Measurements from ENCODE around the gene MEGF6. TPM values are rescaled to one million over a fixed set of nuclear protein-coding genes. Genes with fewer than 3 reads are reported as not detected.

The MEGF6 gene
- total RNA-seq, 1 donor from 2014 or later, result 10.9 TPM

- Mint-ChIP-seq H3K4me3 (no peak overlapping the region), H3K4me1 (no peaks in the 10 kb centered on the region), H3K36me3 (ENCODE audit: low read depth) (no peaks in the 10 kb centered on the region), H3K27ac (no peak overlapping the region), H3K27me3 (no peaks in the 10 kb centered on the region), H3K9me3 (no peaks in the 10 kb centered on the region)
- ChIA-PET POLR2A (no interaction called here), CTCF (no interaction called here)
- ATAC-seq (ENCODE audit: low read depth) (no peak), DNase-seq (no peak)
- intact Hi-C loops (cut with micrococcal nuclease), result no loop called here
- no peak for TF ChIP-seq CTCF (IDR thresholded peaks at IDR 0.05)
Observed at GRCh38 chr1:3498986-3499385, 112.3 kb downstream of the MEGF6 start.

GRCh38 chr1:3498246-3498930, 112.9 kb downstream of the MEGF6 start:
- TF ChIP-seq CTCF (IDR thresholded peaks at IDR 0.05), result no peak
- ATAC-seq (ENCODE audit: low read depth), result no peak
- CTCF ChIA-PET, result no interaction called here
- no peak for DNase-seq
- no peaks in the 10 kb centered on the region for H3K9me3 Mint-ChIP-seq
- H3K36me3 Mint-ChIP-seq (ENCODE audit: low read depth), result no peaks in the 10 kb centered on the region
- intact Hi-C loops (cut with micrococcal nuclease), result no loop called here
- H3K27ac Mint-ChIP-seq, result no peak overlapping the region
- no peaks in the 10 kb centered on the region for H3K27me3 Mint-ChIP-seq
- H3K4me1 Mint-ChIP-seq, result no peaks in the 10 kb centered on the region
- POLR2A ChIA-PET, result no interaction called here
- H3K4me3 Mint-ChIP-seq, result no peak overlapping the region

- no peaks in the 10 kb centered on the region for H3K9me3 Mint-ChIP-seq
- POLR2A ChIA-PET, result no interaction called here
- DNase-seq (no peak), ATAC-seq (ENCODE audit: low read depth) (no peak)
- H3K27ac Mint-ChIP-seq, result no peak overlapping the region
- H3K4me1 Mint-ChIP-seq, result no peaks in the 10 kb centered on the region
- intact Hi-C loops (cut with micrococcal nuclease), result no loop called here
- no peaks in the 10 kb centered on the region for H3K27me3 Mint-ChIP-seq
- CTCF ChIA-PET, result no interaction called here
- H3K36me3 Mint-ChIP-seq (ENCODE audit: low read depth), result no peaks in the 10 kb centered on the region
- TF ChIP-seq CTCF (IDR thresholded peaks at IDR 0.05), result no peak
- H3K4me3 Mint-ChIP-seq, result no peak overlapping the region
Observed at GRCh38 chr1:3497521-3497920, 113.8 kb downstream of the MEGF6 start.

- Mint-ChIP-seq H3K27ac (no peak overlapping the region), H3K4me3 (no peak overlapping the region), H3K36me3 (ENCODE audit: low read depth) (no peaks in the 10 kb centered on the region), H3K4me1 (no peaks in the 10 kb centered on the region), H3K27me3 (no peaks in the 10 kb centered on the region), H3K9me3 (no peaks in the 10 kb centered on the region)
- no peak for ATAC-seq (ENCODE audit: low read depth)
- ChIA-PET CTCF (no interaction called here), POLR2A (no interaction called here)
- intact Hi-C loops (cut with micrococcal nuclease), result no loop called here
- DNase-seq, result no peak
- no peak for TF ChIP-seq CTCF (IDR thresholded peaks at IDR 0.05)
Observed at GRCh38 chr1:3496916-3497315, 114.4 kb downstream of the MEGF6 start.

- Mint-ChIP-seq H3K9me3 (no peaks in the 10 kb centered on the region), H3K4me1 (peaks cover 5% of the 10 kb centered on the region), H3K36me3 (ENCODE audit: low read depth) (no peaks in the 10 kb centered on the region), H3K4me3 (no peak overlapping the region), H3K27me3 (no peaks in the 10 kb centered on the region), H3K27ac (no peak overlapping the region)
- TF ChIP-seq CTCF (IDR thresholded peaks at IDR 0.05), result no peak
- ChIA-PET CTCF (no interaction called here), POLR2A (no interaction called here)
- intact Hi-C loops (cut with micrococcal nuclease), result no loop called here
- DNase-seq, result no peak
- no peak for ATAC-seq (ENCODE audit: low read depth)
Observed at GRCh38 chr1:3495776-3496745, 115.2 kb downstream of the MEGF6 start.

Data from activated B cell treated with CpG ODN at 0.5 μM for 24 hours (primary cell).